Heart right ventricle (tissue), 16 donors: ENCODE results near the gene ZNF655. TPM values are rescaled to one million over a fixed set of nuclear protein-coding genes. Genes with fewer than 3 reads are reported as not detected.

Experiments used
- ATAC-seq, 8 donors: fragments of 200-7000 bp; cut with Tn5 transposase; one replicate each; pipeline ENCODE4 v1.9.1; 2020; ENCODE audit warnings: mild to moderate bottlenecking in 8 of 8, moderate library complexity in 8 of 8, moderate number of reproducible peaks in 1 of 8
- DNase-seq, 2 donors: peaks; one replicate each; pipeline ENCODE4 v3.0.0-alpha.2; 2020
- H3K27ac ChIP-seq, 10 donors: fragments of 200-600 bp; sonication (generic) in 2 of 10; one replicate each; pipeline versions ENCODE4 v1.5.0 to v1.8.0; 2020 to 2022; ENCODE audit warnings: mild to moderate bottlenecking in 3 of 10
- H3K27me3 ChIP-seq, 7 donors: fragments of 200-600 bp; one replicate each; pipeline ENCODE4 v1.8.0; 2021 to 2022; ENCODE audit warnings: mild to moderate bottlenecking in 2 of 7
- H3K36me3 ChIP-seq, 9 donors: fragments of 200-600 bp; sonication (generic) in 1 of 9; one replicate each; pipeline versions ENCODE4 v1.5.0 to v1.8.0; 2020 to 2022; ENCODE audit warnings: mild to moderate bottlenecking in 2 of 9
- H3K4me1 ChIP-seq, 9 donors: fragments of 200-600 bp; sonication (generic) in 1 of 9; one replicate each; pipeline versions ENCODE4 v1.5.0 to v1.8.0; 2020 to 2022; ENCODE audit warnings: mild to moderate bottlenecking in 4 of 9
- H3K4me3 ChIP-seq, 10 donors: fragments of 200-600 bp; sonication (generic) in 2 of 10; one replicate each; pipeline versions ENCODE4 v1.5.0 to v1.8.0; 2020 to 2022; ENCODE audit warnings: mild to moderate bottlenecking in 7 of 10, moderate library complexity in 2 of 10
- H3K9me3 ChIP-seq, 11 donors: fragments of 200-600 bp in 10 of 11; sonication (generic) in 2 of 11; one replicate each; pipeline versions ENCODE4 v1.5.0 to v1.8.0; 2013 to 2022; ENCODE audit warnings: mild to moderate bottlenecking in 2 of 11, control low read depth in 1 of 11, moderate library complexity in 1 of 11
- CTCF ChIP-seq, 9 donors: fragments of 200-600 bp; sonication (generic) in 2 of 9; IDR thresholded peaks; one replicate each; pipeline versions ENCODE4 v1.5.0 to v1.8.0; 2021 to 2022; ENCODE audit warnings: antibody characterized with exemption in 9 of 9, mild to moderate bottlenecking in 5 of 9, moderate library complexity in 1 of 9
- WGBS, 2 donors: extraction: QIAGEN DNeasy Blood & Tissue Kit; methylation state at CpG; one replicate each; pipeline ENCODE4 v1.1.7; 2013; ENCODE audit warnings: inconsistent platforms in 1 of 2; 5-methylcytosine and 5-hydroxymethylcytosine counted together
- intact Hi-C, 10 donors: fragments of 100-400 bp; cut with DNase I; formaldehyde crosslinking; loops; one replicate each; pipeline versions ENCODE4 v1.11.1 to v1.14.2; 2022
- polyA plus RNA-seq, 2 donors: library from polyadenylated mRNA; stranded (reverse); fragments of 200-250 nt; gene quantifications; one replicate each; pipeline ENCODE4 v1.2.3, GENCODE V29; 2013
- total RNA-seq, 10 donors: library from RNA; stranded (reverse); fragmentation: NEBNext Ultra II Directional in 3 of 10; extraction: Animal tissue kit (Norgen Biotek cat#: 25700) in 3 of 10; gene quantifications; one replicate each; pipeline versions ENCODE4 v1.2.1 to v1.2.4, GENCODE V29; 2021 to 2023
- donor health status: Arrhythmogenic right ventricular cardiomyopathy.
- donor health status: ischemic (EF 13 %, LVEDD 7.1; RV severe dilation, severe dysfunction).
- donor health status: healthy with polysubstance abuse.
- donor health status: DM: no; HTN: yes; CAD: no.
- donor health status: DM: no; HTN: no; CAD: no.
- donor health status: ischemic (EF 25% LVEDD 6.9; RV normal size, moderate dysfunction).
- donor health status: ischemic (EF 25% LVEDD 5.7; RV mildly dilated, moderate dysfunction).
- donor health status: healthy.
- donor health status: DM: yes; HTN: yes; CAD: no.
- donor health status: Ischemic cardiomyopathy.
- donor health status: ischemic (EF 35%, LVEDD 5.7; RV mildly dilated, moderate dysfunction).
- donor health status: nonischemic (EF 11% LVEDD 7.7; RV severe dilation, severe dysfunction).
- donor health status: DM: yes; HTN: yes; CAD: no.
- donor health status: PGD.
- donor health status: ischemic (EF 29% LVEDD 5.4; RV normal size, mild dysfunction).
- donor health status: nonischemic (EF 23%, LVEDD 6.1; RV moderate dilation, normal function).

The ZNF655 gene
- total and polyA plus RNA-seq, 12 donors = 22.0 to 54.1 (median 30.8) TPM

GRCh38 chr7:99557196-99557607 is 1.2 kb upstream of the ZNF655 start:
- WGBS, 2 donors = 78 to 79% methylated on average over 4 of the region's 4 CpGs
- intact Hi-C loops = loop anchor here in 6 of 10 donors (5.0 to 10.0 kb wide), 3 partner anchors 52 to 60 kb away; partner anchors contain the start of genes ZKSCAN5 (in 6 of the 6), ZNF394 (in 6 of the 6) and ZSCAN25 (in 1 of the 6)
- H3K4me3 ChIP-seq = peak overlapping the region in 9 of 10 donors; percentile 70 to 99 (median 86)
- TF ChIP-seq CTCF (IDR thresholded peaks at IDR 0.05) = no peak
- ATAC-seq = no peak
- H3K36me3 ChIP-seq = peaks cover 0 to 53% (median 19%) of the 10 kb centered on the region in 9 donors
- H3K27ac ChIP-seq = peak overlapping the region in 8 of 10 donors; percentile 97 to 99 (median 99)
- no peak for DNase-seq
- H3K4me1 ChIP-seq = peaks cover 4 to 52% (median 41%) of the 10 kb centered on the region in 9 donors
- H3K27me3 ChIP-seq = no peaks in the 10 kb centered on the region
- no peaks in the 10 kb centered on the region for H3K9me3 ChIP-seq

GRCh38 chr7:99557940-99558305 is 519 bp upstream of the ZNF655 start:
- Histone ChIP-seq H3K4me1 (peaks cover 4 to 54% (median 35%) of the 10 kb centered on the region in 9 donors), H3K4me3 (peak overlapping the region; percentile 70 to 99 (median 86)), H3K36me3 (peaks cover 0 to 60% (median 25%) of the 10 kb centered on the region in 9 donors), H3K9me3 (no peaks in the 10 kb centered on the region), H3K27ac (peak overlapping the region; percentile 77 to 99 (median 98)), H3K27me3 (no peaks in the 10 kb centered on the region)
- peak in 3 of 8 donors; percentile 2 to 63 (median 60) for ATAC-seq
- no peak for TF ChIP-seq CTCF (IDR thresholded peaks at IDR 0.05)
- 1 to 2% methylated on average over 17 of the region's 17 CpGs for WGBS, 2 donors
- no peak for DNase-seq
- intact Hi-C loops = loop anchor here in 8 of 10 donors (1.0 to 10.0 kb wide), 5 partner anchors 22 to 59 kb away; partner anchors contain the start of genes ZKSCAN5 (in 7 of the 8), ZNF394 (in 6 of the 8) and ZSCAN25 (in 1 of the 8)

- 25 to 26% methylated on average over 31 of the region's 31 CpGs for WGBS, 2 donors
- ATAC-seq = no peak
- intact Hi-C loops = loop anchor here in 7 of 10 donors (2.0 to 10.0 kb wide), 4 partner anchors 55 to 58 kb away; partner anchors contain the start of genes ZKSCAN5 (in 7 of the 7), ZNF394 (in 6 of the 7) and ZSCAN25 (in 1 of the 7)
These were observed 903 bp downstream of the ZNF655 start for GRCh38 chr7:99559175-99559915.

More at GRCh38 chr7:99559175-99559915, 903 bp downstream of the ZNF655 start:
- no peaks in the 10 kb centered on the region for H3K9me3 ChIP-seq
- no peak for DNase-seq
- TF ChIP-seq CTCF (IDR thresholded peaks at IDR 0.05) = no peak
- no peaks in the 10 kb centered on the region for H3K27me3 ChIP-seq
- H3K27ac ChIP-seq = peak overlapping the region; percentile 77 to 99 (median 98)
- H3K4me1 ChIP-seq = peaks cover 4 to 57% (median 34%) of the 10 kb centered on the region in 9 donors
- H3K4me3 ChIP-seq = peak overlapping the region; percentile 70 to 99 (median 86)
- H3K36me3 ChIP-seq = peaks cover 0 to 66% (median 39%) of the 10 kb centered on the region in 9 donors
